ENCODE measurements around the gene OPCML.

Gene OPCML

DNA sequence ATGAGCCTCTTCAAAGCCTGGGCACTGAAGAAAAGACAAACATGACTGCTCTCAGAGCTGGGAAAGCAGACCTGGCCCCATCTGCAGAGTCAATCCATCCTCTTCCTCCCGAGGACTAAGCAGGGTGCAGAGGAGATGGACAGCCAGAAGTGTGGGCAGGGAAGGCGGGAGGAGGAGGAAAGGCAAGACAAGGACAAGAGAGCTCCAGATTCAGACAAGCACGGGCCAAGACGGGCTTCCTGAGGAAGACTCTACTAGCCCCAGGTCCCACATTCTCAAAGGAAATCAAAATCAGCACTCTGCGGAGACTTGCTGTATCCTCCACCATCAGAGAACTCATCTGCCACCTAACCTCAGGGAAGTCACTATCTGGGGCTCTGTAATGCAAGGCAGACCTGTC lies 28.5 kb downstream of the OPCML start:
- DNase-seq (ENCODE audit: low read depth in 2 of 2), result no peak

DNA sequence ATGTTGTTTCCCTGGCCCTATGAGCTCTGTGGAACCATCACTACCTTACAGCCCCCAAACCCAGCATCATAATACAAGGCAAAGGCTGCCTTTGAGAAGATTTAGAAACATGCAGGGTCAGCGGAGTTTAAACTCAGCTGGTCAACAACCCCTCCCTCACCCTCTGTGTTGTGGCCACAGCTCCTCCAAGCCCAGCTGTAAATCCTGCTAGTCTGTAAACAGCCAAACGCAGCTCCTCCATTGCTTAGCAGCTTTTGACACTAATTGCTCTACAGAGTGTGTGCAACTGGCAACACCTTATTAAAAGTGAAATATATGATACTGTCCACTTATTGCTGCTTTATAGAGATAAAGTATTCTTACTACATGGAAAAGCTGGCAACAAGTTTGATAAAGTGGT lies 29.1 kb downstream of the OPCML start:
- DNase-seq (ENCODE audit: low read depth in 2 of 2), result no peak

- no peak for DNase-seq (ENCODE audit: low read depth in 2 of 2)
Observed at GRCh38 chr11:133501643-133502539, 30.4 kb downstream of the OPCML start.

DNA sequence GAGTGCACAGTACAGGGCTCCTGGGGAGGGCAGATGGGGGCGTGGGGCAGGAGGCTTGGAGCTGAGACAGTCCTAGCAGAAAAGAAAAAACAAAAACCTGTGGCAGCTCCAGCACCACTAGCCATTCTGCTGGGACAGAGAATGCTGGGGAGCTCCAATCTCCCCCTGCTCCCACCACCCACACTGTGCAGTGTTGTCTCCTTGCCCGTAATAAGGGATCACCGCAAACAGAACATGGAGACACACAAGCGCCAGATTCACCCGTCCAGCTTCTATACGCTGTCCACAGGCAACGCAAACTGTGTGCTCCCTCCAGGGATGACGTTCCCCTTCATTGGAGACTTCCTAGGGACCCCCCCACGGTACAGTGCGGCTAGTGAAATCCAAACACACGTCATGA lies 31.4 kb downstream of the OPCML start:
- no peak for DNase-seq (ENCODE audit: low read depth in 2 of 2)

GRCh38 chr11:133500435-133500834 lies 31.9 kb downstream of the OPCML start:
- no peak for DNase-seq (ENCODE audit: low read depth in 2 of 2)

DNA sequence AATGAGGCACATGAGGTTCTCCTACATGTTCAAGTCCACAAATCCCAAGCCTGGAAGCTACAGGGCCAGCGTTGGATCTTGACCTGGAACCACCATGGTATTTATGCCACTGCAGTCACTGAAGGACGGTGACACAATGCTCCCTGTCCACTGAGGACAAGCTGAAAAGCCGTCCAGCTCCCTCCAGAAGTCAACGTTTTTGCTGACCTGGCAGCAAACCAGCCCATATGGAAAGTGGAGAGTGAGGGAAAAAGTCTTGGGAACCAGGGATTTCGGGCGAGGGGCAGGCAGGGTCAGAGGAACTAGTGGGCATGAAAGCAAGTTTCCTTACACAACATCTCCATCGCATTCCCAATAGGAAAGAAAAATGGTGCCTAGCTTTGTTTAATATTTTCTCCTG lies 33.3 kb downstream of the OPCML start:
- DNase-seq (ENCODE audit: low read depth in 2 of 2), result no peak

DNA sequence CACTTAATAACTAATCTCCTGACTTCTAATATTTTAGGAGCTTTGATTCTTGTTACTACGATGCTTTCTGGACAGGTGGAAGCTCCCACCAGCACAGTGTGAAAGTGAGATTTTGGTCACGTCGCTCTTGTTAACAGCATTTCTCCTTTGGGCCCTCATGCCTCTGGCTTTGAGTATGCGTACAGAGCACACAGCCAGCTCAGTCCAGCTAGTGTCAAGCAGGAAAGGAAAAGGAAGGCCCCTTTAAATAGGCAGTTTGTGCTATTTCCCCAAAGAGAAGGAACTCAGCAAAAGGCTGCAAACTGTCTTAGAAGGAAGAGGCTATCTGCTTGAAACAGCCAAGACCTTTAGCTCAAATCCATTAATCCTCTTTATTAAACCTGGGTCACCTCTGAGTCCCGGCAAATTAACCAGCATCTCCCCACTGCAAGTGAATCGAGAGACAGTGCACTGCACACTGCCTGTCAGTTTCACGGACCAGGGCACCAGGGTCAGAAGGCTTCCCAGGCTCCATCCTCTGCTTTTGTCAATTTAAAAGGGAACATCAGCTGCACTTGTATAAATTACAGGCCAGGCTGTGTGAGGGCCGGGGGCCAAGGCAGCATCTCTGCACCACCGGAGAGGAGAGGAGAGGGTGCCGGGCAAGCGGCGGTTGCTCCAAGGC lies 34.7 kb downstream of the OPCML start:
- DNase-seq (ENCODE audit: low read depth in 2 of 2), result no peak

DNA sequence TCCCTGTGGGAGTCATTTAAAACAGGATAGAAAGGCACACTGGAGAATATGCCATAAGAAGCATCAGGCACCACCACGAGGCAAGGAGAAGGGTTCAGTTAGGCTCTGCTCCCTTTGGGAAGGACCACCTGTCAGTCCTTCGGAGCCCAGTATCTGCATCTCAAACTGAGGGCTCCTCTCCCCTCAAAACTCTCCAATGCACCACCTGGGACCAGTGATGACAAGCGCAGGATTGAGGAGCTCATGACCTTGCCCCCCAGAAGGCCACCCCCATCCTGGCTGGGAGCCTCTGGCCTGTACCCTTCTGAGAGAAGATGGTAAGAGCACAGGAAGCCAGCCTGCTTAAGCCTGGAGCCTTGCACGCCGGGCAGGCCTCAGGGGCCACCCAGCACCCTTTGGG lies 39.4 kb downstream of the OPCML start:
- DNase-seq (ENCODE audit: low read depth in 2 of 2), result no peak

GRCh38 chr11:133491680-133492383 lies 40.5 kb downstream of the OPCML start:
- DNase-seq (ENCODE audit: low read depth in 2 of 2), result no peak

DNA sequence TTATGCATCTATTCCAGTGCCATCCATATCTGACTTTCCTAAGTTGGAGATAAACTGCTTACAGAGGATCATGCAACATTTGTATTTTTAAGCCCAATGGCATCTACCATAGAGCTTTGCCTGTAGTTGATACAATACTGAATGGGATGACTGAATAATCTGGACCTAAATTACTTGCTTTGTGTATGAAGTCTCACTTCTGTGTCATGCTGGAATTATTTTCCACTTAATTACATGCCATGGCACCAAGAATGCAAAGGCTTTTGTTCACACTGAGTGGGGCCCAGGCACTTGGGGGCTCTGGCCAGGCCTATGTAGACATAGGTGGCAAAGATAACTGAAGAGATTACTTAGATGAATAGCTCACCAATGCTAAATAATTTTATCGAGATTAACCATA lies 51.6 kb downstream of the OPCML start:
- DNase-seq (ENCODE audit: low read depth in 2 of 2), result no peak

DNA sequence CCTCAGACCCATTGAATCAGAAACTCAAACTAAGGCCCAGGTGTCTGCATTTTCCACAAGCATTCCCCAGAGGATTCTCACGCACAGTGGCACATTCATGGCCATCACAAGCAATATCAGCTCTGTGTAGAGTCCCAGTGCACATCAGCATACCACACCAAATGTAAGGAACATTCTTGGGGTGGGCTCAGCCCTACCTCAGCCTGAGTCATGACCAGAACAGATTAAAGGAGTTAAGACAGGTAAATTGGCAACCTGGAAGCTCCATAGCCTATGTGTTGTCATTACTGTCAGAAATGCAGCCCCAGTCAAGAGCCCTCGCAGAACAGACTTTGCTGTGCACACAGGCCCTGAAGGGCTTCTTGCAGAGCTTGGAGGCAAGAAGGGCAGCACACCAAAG lies 53.1 kb downstream of the OPCML start:
- DNase-seq (ENCODE audit: low read depth in 2 of 2), result no peak

DNA sequence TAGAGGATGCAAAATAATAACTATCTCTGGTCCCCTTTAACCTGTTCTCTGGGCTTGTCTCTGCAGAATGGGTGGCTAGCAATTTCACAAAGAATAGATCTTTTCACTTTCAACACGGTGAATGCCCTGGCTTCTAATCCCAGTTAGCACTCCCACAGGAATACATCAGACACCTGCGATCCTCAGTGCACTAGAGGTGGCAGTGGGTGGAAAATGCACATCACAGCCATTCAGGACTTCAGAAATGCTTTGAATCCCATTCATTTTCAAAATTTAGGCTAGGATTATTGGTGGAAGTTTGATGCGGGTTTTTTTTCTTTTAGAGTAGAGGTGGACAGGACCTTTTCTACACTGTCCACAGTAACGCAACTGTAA lies 55.1 kb downstream of the OPCML start:
- no peak for DNase-seq (ENCODE audit: low read depth in 2 of 2)

DNA sequence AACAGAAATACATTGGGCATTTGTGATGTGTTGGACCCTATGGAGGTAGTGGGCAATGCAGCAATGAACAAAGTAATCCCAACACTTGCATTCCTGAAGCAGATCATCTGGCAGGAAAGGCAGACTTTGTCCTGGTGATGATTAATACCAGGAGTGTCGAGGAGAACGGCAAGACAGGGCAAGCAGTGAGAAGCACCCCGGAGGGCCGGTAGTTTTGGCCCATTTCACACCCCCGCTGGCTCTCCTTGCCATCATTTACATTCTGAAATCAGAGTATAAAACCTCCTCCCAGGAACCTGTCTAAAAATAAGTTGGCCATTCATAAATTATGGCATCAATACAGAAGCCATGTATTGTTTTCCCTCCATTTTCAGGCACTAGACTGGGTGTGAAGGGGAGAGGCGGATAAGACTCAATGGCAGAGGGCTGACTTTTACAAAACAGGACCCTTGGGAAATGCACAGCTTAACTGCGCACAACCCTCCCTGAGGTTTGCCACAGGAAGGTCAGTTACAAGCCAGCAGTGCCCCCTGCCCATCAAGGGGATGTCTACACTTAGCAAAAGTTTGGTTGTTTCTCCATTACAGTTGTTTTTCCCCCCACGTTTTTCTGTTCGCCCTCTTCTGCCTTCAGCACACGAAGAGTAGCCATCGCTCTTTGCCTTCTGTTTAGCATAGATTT lies 55.6 kb downstream of the OPCML start:
- no peak for DNase-seq (ENCODE audit: low read depth in 2 of 2)

- no peak for DNase-seq (ENCODE audit: low read depth in 2 of 2)
Observed at GRCh38 chr11:133474461-133474860, 57.8 kb downstream of the OPCML start.

DNA sequence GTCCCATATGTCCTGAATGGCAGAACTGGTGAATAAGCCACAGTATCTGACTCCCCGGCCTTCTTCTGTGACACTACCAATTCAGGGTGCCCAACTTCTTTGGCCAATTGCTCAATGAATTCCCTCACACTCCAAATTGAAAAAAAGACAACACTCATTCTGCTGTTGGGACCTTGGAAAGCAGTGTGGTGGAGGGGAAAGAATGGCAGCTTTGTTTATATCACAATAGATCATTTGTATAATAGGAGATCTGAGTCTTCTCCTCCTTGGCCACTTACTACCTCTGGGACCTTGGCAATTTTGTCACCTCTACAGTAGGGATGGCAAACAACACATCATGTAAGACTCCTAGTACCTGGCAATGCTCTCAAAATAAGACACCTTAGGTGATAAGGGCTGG lies 64.6 kb downstream of the OPCML start:
- no peak for DNase-seq (ENCODE audit: low read depth in 2 of 2)

GRCh38 chr11:133443206-133443747 lies 89.0 kb downstream of the OPCML start:
- DNase-seq (ENCODE audit: low read depth in 2 of 2), result no peak

DNA sequence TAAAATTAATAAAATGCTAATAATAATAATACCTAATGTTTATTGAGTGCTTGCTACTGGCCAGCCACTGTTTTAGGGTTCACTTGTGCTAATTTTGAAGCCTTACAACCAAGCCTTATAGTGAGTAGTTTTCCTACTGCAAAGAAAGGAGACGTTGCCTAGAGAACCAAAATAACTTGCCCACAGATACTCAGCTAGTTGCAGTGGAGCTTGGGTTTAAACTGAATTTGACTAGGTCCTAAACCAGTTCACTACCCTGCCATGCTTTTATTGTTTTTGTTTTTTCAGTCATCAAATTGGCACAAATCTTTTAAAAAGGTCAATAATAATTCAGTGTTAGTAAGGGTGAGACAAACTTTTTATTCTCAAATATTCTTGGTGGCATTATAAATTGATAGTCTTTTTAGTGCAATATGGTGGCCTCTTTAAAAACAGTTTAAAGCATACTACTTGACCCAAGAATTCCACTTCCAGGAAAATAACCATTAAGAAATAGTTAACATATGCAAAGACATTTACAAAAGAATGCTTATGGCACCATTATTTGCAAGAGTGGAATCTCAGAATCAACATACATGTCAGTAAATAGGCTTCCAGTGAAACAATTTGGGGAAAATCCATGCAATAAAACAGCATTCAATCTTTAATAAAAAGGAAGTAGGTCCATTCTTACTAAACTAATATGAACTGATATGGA lies 90.2 kb downstream of the OPCML start:
- no peak for DNase-seq (ENCODE audit: low read depth in 2 of 2)

DNA sequence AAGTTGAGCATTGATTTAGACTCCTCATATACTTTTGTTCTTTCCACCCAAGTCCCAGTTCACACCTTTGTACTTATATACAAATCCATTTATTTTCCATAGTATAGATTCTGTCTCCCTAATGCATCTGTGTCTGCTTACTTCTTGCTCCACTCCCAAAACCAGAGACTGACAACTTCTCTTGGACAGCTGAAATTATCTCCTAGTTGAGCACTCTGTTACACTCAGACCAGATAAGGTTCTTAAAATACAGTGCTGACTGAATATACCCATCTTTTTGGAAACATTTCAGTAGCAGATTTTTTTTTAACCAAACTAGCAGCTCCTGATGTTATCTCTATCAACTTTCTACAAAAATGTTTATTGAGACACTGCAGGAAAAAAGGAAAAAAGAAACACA lies 106.3 kb downstream of the OPCML start:
- DNase-seq (ENCODE audit: low read depth in 2 of 2), result no peak

GRCh38 chr11:133425245-133425644 lies 107.1 kb downstream of the OPCML start:
- no peak for DNase-seq (ENCODE audit: low read depth in 2 of 2)

- DNase-seq (ENCODE audit: low read depth in 2 of 2), result no peak
Observed at GRCh38 chr11:133418218-133418617, 114.1 kb downstream of the OPCML start.

DNA sequence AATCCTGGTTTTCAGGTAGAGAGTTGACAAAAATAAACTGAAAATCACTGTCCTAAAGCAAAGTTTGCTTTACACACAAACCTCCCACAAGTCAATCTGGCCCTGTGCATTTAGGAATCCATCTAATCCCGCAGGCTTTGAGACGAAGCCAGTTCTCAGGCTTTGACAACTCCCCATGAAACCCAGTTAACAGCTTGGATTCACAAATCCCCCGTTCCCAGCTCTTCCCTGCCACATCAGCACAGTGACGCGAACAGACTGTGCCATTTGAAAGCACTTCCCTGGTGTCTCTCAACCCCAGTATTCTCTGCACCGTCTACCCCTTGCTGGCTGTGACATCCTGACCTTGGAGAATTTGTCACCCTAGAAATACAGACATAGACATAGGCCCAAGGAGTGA lies 117.8 kb downstream of the OPCML start:
- no peak for DNase-seq (ENCODE audit: low read depth in 2 of 2)

Measured in stimulated activated CD4-positive, alpha-beta T cell treated with anti-CD3 and anti-CD28 coated beads, Interleukin-4, amount 100 ng/mL, for 48 hours (primary cell).